ENCODE measurements around the gene CEMIP2. TPM values are rescaled to one million over a fixed set of nuclear protein-coding genes. Genes with fewer than 3 reads are reported as not detected.

CEMIP2 gene
- total RNA-seq, 3 donors from 2014 or later: 63.6 to 124 (median 99.3) TPM

GRCh38 chr9:71783120-71783523 lies 14.8 kb upstream of the CEMIP2 start:
- DNase-seq (peak; percentile 54 to 89 (median 69)), ATAC-seq (peak; percentile 92)
- Histone ChIP-seq H3K4me1 (ENCODE audit: low read depth) (no peaks in the 10 kb centered on the region), H3K9me3 (no peaks in the 10 kb centered on the region), H3K4me3 (no peak overlapping the region), H3K36me3 (ENCODE audit: low read depth) (no peaks in the 10 kb centered on the region)
- intact Hi-C loops (cut with DNase I, micrococcal nuclease): no loop called here
- no peak for TF ChIP-seq CTCF (IDR thresholded peaks at IDR 0.05)

- H3K4me1 ChIP-seq (ENCODE audit: low read depth): no peaks in the 10 kb centered on the region
- H3K4me3 ChIP-seq: no peak overlapping the region
- no peak for DNase-seq
- no peak for ATAC-seq
- TF ChIP-seq CTCF (IDR thresholded peaks at IDR 0.05): no peak
- no peaks in the 10 kb centered on the region for H3K36me3 ChIP-seq (ENCODE audit: low read depth)
- H3K9me3 ChIP-seq: no peaks in the 10 kb centered on the region
- intact Hi-C loops (cut with DNase I, micrococcal nuclease): no loop called here
Measured at GRCh38 chr9:71781391-71781790, 13.1 kb upstream of the CEMIP2 start.

GRCh38 chr9:71780953-71781352 lies 12.6 kb upstream of the CEMIP2 start:
- DNase-seq: no peak
- Histone ChIP-seq H3K4me3 (no peak overlapping the region), H3K4me1 (ENCODE audit: low read depth) (no peaks in the 10 kb centered on the region), H3K36me3 (ENCODE audit: low read depth) (no peaks in the 10 kb centered on the region), H3K9me3 (no peaks in the 10 kb centered on the region)
- TF ChIP-seq CTCF (IDR thresholded peaks at IDR 0.05): no peak
- no peak for ATAC-seq
- intact Hi-C loops (cut with DNase I, micrococcal nuclease): no loop called here

- Histone ChIP-seq H3K36me3 (ENCODE audit: low read depth) (no peaks in the 10 kb centered on the region), H3K9me3 (no peaks in the 10 kb centered on the region), H3K4me1 (ENCODE audit: low read depth) (no peaks in the 10 kb centered on the region), H3K4me3 (no peak overlapping the region)
- no peak for ATAC-seq
- TF ChIP-seq CTCF (IDR thresholded peaks at IDR 0.05): no peak
- intact Hi-C loops (cut with DNase I, micrococcal nuclease): no loop called here
- DNase-seq: no peak
Measured at GRCh38 chr9:71778085-71778484, 9.8 kb upstream of the CEMIP2 start.

- intact Hi-C loops (cut with DNase I, micrococcal nuclease): no loop called here
- H3K9me3 ChIP-seq: no peaks in the 10 kb centered on the region
- no peak overlapping the region for H3K4me3 ChIP-seq
- no peak for TF ChIP-seq CTCF (IDR thresholded peaks at IDR 0.05)
- H3K4me1 ChIP-seq (ENCODE audit: low read depth): no peaks in the 10 kb centered on the region
- ATAC-seq (peak; percentile 60), DNase-seq (no peak)
- H3K36me3 ChIP-seq (ENCODE audit: low read depth): no peaks in the 10 kb centered on the region
Measured at GRCh38 chr9:71774920-71775319, 6.6 kb upstream of the CEMIP2 start.

GRCh38 chr9:71772726-71773125 lies 4.4 kb upstream of the CEMIP2 start:
- no peak overlapping the region for H3K4me3 ChIP-seq
- intact Hi-C loops (cut with DNase I, micrococcal nuclease): no loop called here
- H3K36me3 ChIP-seq (ENCODE audit: low read depth): no peaks in the 10 kb centered on the region
- ATAC-seq (no peak), DNase-seq (no peak)
- H3K9me3 ChIP-seq: no peaks in the 10 kb centered on the region
- H3K4me1 ChIP-seq (ENCODE audit: low read depth): peaks cover 4% of the 10 kb centered on the region
- TF ChIP-seq CTCF (IDR thresholded peaks at IDR 0.05): no peak
